CD4-positive, alpha-beta T cell (primary cell): ENCODE results near the gene SLC24A3. TPM values are rescaled to one million over a fixed set of nuclear protein-coding genes. Genes with fewer than 3 reads are reported as not detected.

ENCODE experiments used
- ATAC-seq: fragments of 200-7000 bp; cut with Tn5 transposase; one replicate; pipeline ENCODE4 v1.10.0; 2022; ENCODE audit warnings: mild to moderate bottlenecking; ENCODE audit not compliant: poor library complexity
- CTCF ChIA-PET: fragments of 350-600 bp; sonication (Branson Sonifier 250); formaldehyde crosslinking; loops from one replicate; lab custom pipeline; 2021; ENCODE audit warnings: antibody characterized with exemption, inconsistent platforms; lab: Charles Lee
- POLR2A ChIA-PET: fragments of 350-600 bp; sonication (Branson Sonifier 250); formaldehyde crosslinking; loops from one replicate; lab custom pipeline; 2021; ENCODE audit warnings: antibody characterized with exemption, inconsistent platforms; lab: Charles Lee
- DNase-seq, 14 experiments: peaks; one replicate each; pipeline ENCODE4 v3.0.0-alpha.2; 2013 to 2020; ENCODE audit warnings: mixed read lengths in 2 of 14
- H3K27ac ChIP-seq, 2 donors: one replicate each; pipeline versions ENCODE4 v1.5.1 to v1.7.0; 2013; ENCODE audit warnings: low read length in 2 of 2, low read depth in 1 of 2, mild to moderate bottlenecking in 1 of 2
- H3K27me3 ChIP-seq, 2 experiments: 1 replicate in 1 of 2; 2 replicates in 1 of 2; pipeline versions ENCODE4 v1.6.1 to v1.7.0; 2013; ENCODE audit warnings: low read length in 2 of 2, control low read depth in 1 of 2, mild to moderate bottlenecking in 1 of 2, moderate library complexity in 1 of 2; ENCODE audit not compliant: insufficient read depth in 2 of 2, control insufficient read depth in 1 of 2
- H3K36me3 ChIP-seq: one replicate; pipeline ENCODE4 v1.6.1; 2013; ENCODE audit warnings: low read length, control low read depth; ENCODE audit not compliant: insufficient read depth
- H3K4me1 ChIP-seq: one replicate; pipeline ENCODE4 v1.6.1; 2013; ENCODE audit warnings: low read length, control low read depth; ENCODE audit not compliant: insufficient read depth
- H3K4me3 ChIP-seq: one replicate; pipeline ENCODE4 v1.5.1; 2013; ENCODE audit warnings: mild to moderate bottlenecking, low read length, moderate library complexity
- H3K9me3 ChIP-seq, 2 experiments: 1 replicate in 1 of 2; 2 replicates in 1 of 2; pipeline versions ENCODE4 v1.6.1 to v1.7.0; 2013; ENCODE audit warnings: low read length in 2 of 2, mild to moderate bottlenecking in 2 of 2, control low read depth in 1 of 2, moderate library complexity in 1 of 2; ENCODE audit not compliant: control insufficient read depth in 1 of 2, insufficient read depth in 1 of 2
- H3K27ac Mint-ChIP-seq: one replicate; pipeline ENCODE4 v1.8.0; 2020; ENCODE audit warnings: mixed read lengths
- H3K27me3 Mint-ChIP-seq: one replicate; pipeline ENCODE4 v1.8.0; 2021; ENCODE audit warnings: mixed read lengths
- H3K36me3 Mint-ChIP-seq: one replicate; pipeline ENCODE4 v1.8.0; 2021; ENCODE audit warnings: low read depth, mixed read lengths
- H3K4me1 Mint-ChIP-seq: one replicate; pipeline ENCODE4 v1.8.0; 2021; ENCODE audit warnings: low read depth, mixed read lengths
- H3K4me3 Mint-ChIP-seq: one replicate; pipeline ENCODE4 v1.8.0; 2020; ENCODE audit warnings: mild to moderate bottlenecking, mixed read lengths
- H3K9me3 Mint-ChIP-seq: one replicate; pipeline ENCODE4 v1.8.0; 2020; ENCODE audit warnings: mixed read lengths
- intact Hi-C, 2 experiments: fragments of 100-400 bp; cut with DNase I in 1 of 2; cut with micrococcal nuclease in 1 of 2; formaldehyde crosslinking; loops; one replicate each; pipeline versions ENCODE4 v1.15.1 to v1.9.0; 2023 to 2025; cut with DNase I, micrococcal nuclease
- total RNA-seq, 174 experiments: library from RNA in 2 of 174; stranded (reverse) in 2 of 174; gene quantifications; one replicate each; pipeline ENCODE4 v1.2.3 and lab custom pipeline; 2021 to 2026
- TF ChIP-seq, protein P1 (sequence below): fragments of 200-600 bp; IDR thresholded peaks from one replicate; pipeline ENCODE4 v1.8.0; 2022; ENCODE audit warnings: antibody characterized with exemption, mild to moderate bottlenecking

SLC24A3 gene
- total RNA-seq, 2 experiments from 2014 or later, result not detected

DNA sequence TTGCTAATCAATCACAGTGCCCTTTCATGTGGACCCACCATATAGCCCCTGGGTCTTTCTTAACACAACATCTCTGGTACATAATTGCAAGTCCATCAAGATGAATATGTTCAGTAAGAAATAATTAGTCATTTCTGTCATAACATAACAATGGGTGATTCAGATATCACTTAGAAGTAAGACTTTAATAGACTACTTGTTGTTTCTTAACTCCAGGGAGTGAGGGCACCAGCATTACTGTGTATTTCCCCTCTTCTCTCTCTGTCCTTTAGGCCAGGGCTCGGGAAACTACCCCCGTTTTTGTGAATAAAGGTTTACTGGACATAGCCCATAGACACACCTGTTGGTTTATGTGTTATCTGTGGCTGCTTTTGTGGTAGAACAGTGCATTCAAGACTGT lies 123.5 kb downstream of the SLC24A3 start:
- H3K4me1 Mint-ChIP-seq, result no peaks in the 10 kb centered on the region
- H3K4me3 Mint-ChIP-seq, result no peak overlapping the region
- no peaks in the 10 kb centered on the region for H3K9me3 Mint-ChIP-seq
- ATAC-seq (no peak), DNase-seq (no peak)
- intact Hi-C loops, result no loop called here
- ChIA-PET POLR2A (no interaction called here), CTCF (no interaction called here)
- Histone ChIP-seq H3K4me1 (no peaks in the 10 kb centered on the region), H3K36me3 (no peaks in the 10 kb centered on the region), H3K4me3 (no peak overlapping the region), H3K9me3 (peaks cover 0 to 6% of the 10 kb centered on the region in 2 experiments), H3K27ac (no peak overlapping the region), H3K27me3 (no peaks in the 10 kb centered on the region)
- peaks cover 4% of the 10 kb centered on the region for H3K27me3 Mint-ChIP-seq
- no peaks in the 10 kb centered on the region for H3K36me3 Mint-ChIP-seq
- TF ChIP-seq, protein P1, sequence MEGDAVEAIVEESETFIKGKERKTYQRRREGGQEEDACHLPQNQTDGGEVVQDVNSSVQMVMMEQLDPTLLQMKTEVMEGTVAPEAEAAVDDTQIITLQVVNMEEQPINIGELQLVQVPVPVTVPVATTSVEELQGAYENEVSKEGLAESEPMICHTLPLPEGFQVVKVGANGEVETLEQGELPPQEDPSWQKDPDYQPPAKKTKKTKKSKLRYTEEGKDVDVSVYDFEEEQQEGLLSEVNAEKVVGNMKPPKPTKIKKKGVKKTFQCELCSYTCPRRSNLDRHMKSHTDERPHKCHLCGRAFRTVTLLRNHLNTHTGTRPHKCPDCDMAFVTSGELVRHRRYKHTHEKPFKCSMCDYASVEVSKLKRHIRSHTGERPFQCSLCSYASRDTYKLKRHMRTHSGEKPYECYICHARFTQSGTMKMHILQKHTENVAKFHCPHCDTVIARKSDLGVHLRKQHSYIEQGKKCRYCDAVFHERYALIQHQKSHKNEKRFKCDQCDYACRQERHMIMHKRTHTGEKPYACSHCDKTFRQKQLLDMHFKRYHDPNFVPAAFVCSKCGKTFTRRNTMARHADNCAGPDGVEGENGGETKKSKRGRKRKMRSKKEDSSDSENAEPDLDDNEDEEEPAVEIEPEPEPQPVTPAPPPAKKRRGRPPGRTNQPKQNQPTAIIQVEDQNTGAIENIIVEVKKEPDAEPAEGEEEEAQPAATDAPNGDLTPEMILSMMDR, result no peak
- no peak overlapping the region for H3K27ac Mint-ChIP-seq

DNA sequence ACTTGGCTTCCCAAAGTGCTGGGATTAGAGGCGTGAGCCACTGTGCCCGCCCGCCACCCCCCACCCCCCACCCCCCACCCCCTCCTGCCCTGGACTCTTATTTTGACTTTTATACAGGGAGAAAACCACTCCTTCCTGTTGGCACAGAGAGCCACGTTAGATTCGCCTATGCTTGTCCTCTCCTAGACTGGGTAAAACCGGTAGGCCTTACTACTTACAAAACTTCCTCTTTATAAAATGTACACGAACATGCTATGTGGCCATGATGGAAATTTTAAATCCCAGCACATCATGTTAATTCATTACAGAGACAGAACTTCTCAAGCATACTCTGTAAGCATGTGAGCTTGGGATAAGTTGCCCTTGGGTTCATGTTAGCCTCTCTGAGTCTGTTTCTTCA lies 124.2 kb downstream of the SLC24A3 start:
- Histone ChIP-seq H3K9me3 (peaks cover 0 to 6% of the 10 kb centered on the region in 2 experiments), H3K4me1 (no peaks in the 10 kb centered on the region), H3K4me3 (no peak overlapping the region), H3K27ac (no peak overlapping the region), H3K36me3 (no peaks in the 10 kb centered on the region), H3K27me3 (no peaks in the 10 kb centered on the region)
- H3K4me3 Mint-ChIP-seq, result no peak overlapping the region
- ChIA-PET CTCF (no interaction called here), POLR2A (no interaction called here)
- H3K27ac Mint-ChIP-seq, result no peak overlapping the region
- H3K9me3 Mint-ChIP-seq, result no peaks in the 10 kb centered on the region
- H3K36me3 Mint-ChIP-seq, result no peaks in the 10 kb centered on the region
- ATAC-seq (no peak), DNase-seq (no peak)
- TF ChIP-seq, protein P1, result no peak
- no peaks in the 10 kb centered on the region for H3K4me1 Mint-ChIP-seq
- peaks cover 4% of the 10 kb centered on the region for H3K27me3 Mint-ChIP-seq
- intact Hi-C loops, result no loop called here

DNA sequence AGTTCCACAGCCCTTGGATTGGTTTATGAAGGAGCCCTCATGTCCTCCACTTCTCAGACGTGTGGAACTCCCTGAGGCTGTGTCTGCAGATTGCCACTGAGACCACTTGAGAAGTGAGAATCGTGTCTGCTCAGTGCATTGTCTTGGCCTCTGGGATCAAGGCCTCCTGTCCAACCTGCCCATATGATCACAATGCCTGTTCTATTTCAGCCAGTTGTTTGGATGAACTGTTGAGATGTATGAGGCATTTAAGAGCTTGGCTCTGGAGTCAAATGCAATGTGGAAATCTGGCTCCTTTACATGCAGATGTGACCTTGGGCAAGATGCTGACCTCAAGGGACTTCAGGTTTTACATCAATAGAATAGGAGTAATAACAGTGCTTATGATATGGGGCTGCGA lies 125.9 kb downstream of the SLC24A3 start:
- Histone ChIP-seq H3K36me3 (no peaks in the 10 kb centered on the region), H3K4me3 (no peak overlapping the region), H3K27ac (no peak overlapping the region), H3K9me3 (no peaks in the 10 kb centered on the region), H3K4me1 (no peaks in the 10 kb centered on the region), H3K27me3 (no peaks in the 10 kb centered on the region)
- intact Hi-C loops, result no loop called here
- no peak for DNase-seq
- Mint-ChIP-seq H3K9me3 (no peaks in the 10 kb centered on the region), H3K36me3 (no peaks in the 10 kb centered on the region), H3K4me1 (no peaks in the 10 kb centered on the region), H3K27ac (no peak overlapping the region), H3K4me3 (no peak overlapping the region), H3K27me3 (peaks cover 4% of the 10 kb centered on the region)
- ATAC-seq, result no peak
- CTCF ChIA-PET, result no interaction called here
- POLR2A ChIA-PET, result no interaction called here
- TF ChIP-seq, protein P1, result no peak
